HepG2 (cell line): Measurements from ENCODE around the gene NRP1. TPM values are rescaled to one million over a fixed set of nuclear protein-coding genes. Genes with fewer than 3 reads are reported as not detected.

Source experiments
- ASH2L ChIP-seq: fragments of 300-600, 200-600 bp; sonication (generic); IDR thresholded peaks from 2 replicates; pipeline ENCODE4 v1.7.0; 2017; ENCODE audit warnings: low read depth, mild to moderate bottlenecking, moderate library complexity, mixed read lengths, low read length; ENCODE audit not compliant: insufficient read length
- EED ChIP-seq: sonication (generic); formaldehyde crosslinking; IDR thresholded peaks from 2 replicates; pipeline ENCODE4 v1.5.0; 2020; ENCODE audit warnings: mild to moderate bottlenecking, missing genetic modification reagents
- ETV6 ChIP-seq: sonication (generic); formaldehyde crosslinking; conservative IDR thresholded peaks from 2 replicates; pipeline ENCODE4 v1.4.0; 2020; ENCODE audit warnings: missing genetic modification reagents
- FOXA1 ChIP-seq, 2 experiments: fragments of 450-650 bp in 1 of 2; sonication (generic) in 1 of 2; formaldehyde crosslinking in 1 of 2; IDR thresholded peaks; 2 replicates each; pipeline versions ENCODE4 v1.4.0 to v1.6.1; 2016 to 2020; ENCODE audit warnings: missing genetic modification reagents in 1 of 2
- FOXA3 ChIP-seq: IDR thresholded peaks from 2 replicates; pipeline ENCODE4 v1.6.1; 2016; ENCODE audit warnings: missing genetic modification reagents, missing compliant biosample characterization
- HIVEP1 ChIP-seq: sonication (generic); formaldehyde crosslinking; IDR thresholded peaks from 2 replicates; pipeline ENCODE4 v1.4.0; 2020; ENCODE audit warnings: mild to moderate bottlenecking, missing genetic modification reagents
- HOXA3 ChIP-seq: sonication (generic); formaldehyde crosslinking; IDR thresholded peaks from 2 replicates; pipeline ENCODE4 v1.5.0; 2020; ENCODE audit warnings: missing genetic modification reagents
- KDM5B ChIP-seq: sonication (generic); formaldehyde crosslinking; IDR thresholded peaks from 2 replicates; pipeline ENCODE4 v1.4.0; 2020; ENCODE audit warnings: missing genetic modification reagents, mild to moderate bottlenecking, borderline replicate concordance
- LCORL ChIP-seq, 2 experiments: fragments of 450-650 bp in 1 of 2; sonication (generic) in 1 of 2; formaldehyde crosslinking in 1 of 2; IDR thresholded peaks; 2 replicates each; pipeline versions ENCODE4 v1.5.0 to v1.6.1; 2017 to 2020; ENCODE audit warnings: antibody characterized with exemption in 1 of 2, missing genetic modification reagents in 1 of 2
- NCOA5 ChIP-seq: sonication (generic); formaldehyde crosslinking; IDR thresholded peaks from 2 replicates; pipeline ENCODE4 v1.4.0; 2020; ENCODE audit warnings: missing genetic modification reagents
- NR2C2 ChIP-seq: sonication (generic); formaldehyde crosslinking; IDR thresholded peaks from 2 replicates; pipeline ENCODE4 v1.4.0; 2020; ENCODE audit warnings: missing genetic modification reagents, mild to moderate bottlenecking, moderate library complexity, borderline replicate concordance
- RORA ChIP-seq: sonication (generic); formaldehyde crosslinking; IDR thresholded peaks from 2 replicates; pipeline ENCODE4 v1.5.0; 2020; ENCODE audit warnings: mild to moderate bottlenecking, missing genetic modification reagents, moderate library complexity
- SOX5 ChIP-seq: IDR thresholded peaks from 2 replicates; pipeline ENCODE4 v1.6.1; 2016; ENCODE audit warnings: borderline replicate concordance
- SP1 ChIP-seq, 2 experiments: fragments of 450-650 bp in 1 of 2; sonication (generic) in 1 of 2; formaldehyde crosslinking in 1 of 2; IDR thresholded peaks; 2 replicates each; pipeline versions ENCODE4 v1.4.0 to v1.6.1; 2016 to 2020; ENCODE audit warnings: missing genetic modification reagents in 1 of 2
- SP5 ChIP-seq: IDR thresholded peaks from 2 replicates; pipeline ENCODE4 v1.6.1; 2016; ENCODE audit warnings: low read depth, borderline replicate concordance
- SUZ12 ChIP-seq: fragments of 150-350 bp; IDR thresholded peaks from 2 replicates; pipeline ENCODE4 v1.6.1; 2014; ENCODE audit warnings: low read depth, low read length
- ZNF225 ChIP-seq: sonication (generic); formaldehyde crosslinking; IDR thresholded peaks from 2 replicates; pipeline ENCODE4 v1.4.0; 2020; ENCODE audit warnings: mild to moderate bottlenecking, missing genetic modification reagents
- ZNF33B ChIP-seq: sonication (generic); formaldehyde crosslinking; IDR thresholded peaks from 2 replicates; pipeline ENCODE4 v1.5.1; 2020; ENCODE audit warnings: mild to moderate bottlenecking, missing genetic modification reagents
- ZNF569 ChIP-seq: sonication (generic); formaldehyde crosslinking; IDR thresholded peaks from 2 replicates; pipeline ENCODE4 v1.5.0; 2020; ENCODE audit warnings: mild to moderate bottlenecking, missing genetic modification reagents, moderate library complexity, borderline replicate concordance
- ZNF7 ChIP-seq: IDR thresholded peaks from 2 replicates; pipeline ENCODE4 v1.6.1; 2016; ENCODE audit warnings: missing biosample characterization, missing genetic modification reagents
- ZNF761 ChIP-seq: sonication (generic); formaldehyde crosslinking; conservative IDR thresholded peaks from 2 replicates; pipeline ENCODE4 v1.4.0; 2020; ENCODE audit warnings: mild to moderate bottlenecking, missing genetic modification reagents
- ZNF768 ChIP-seq: sonication (generic); formaldehyde crosslinking; IDR thresholded peaks from 2 replicates; pipeline ENCODE4 v1.4.0; 2020; ENCODE audit warnings: missing genetic modification reagents
- ZNF780A ChIP-seq: sonication (generic); formaldehyde crosslinking; IDR thresholded peaks from 2 replicates; pipeline ENCODE4 v1.8.0; 2022; ENCODE audit warnings: mild to moderate bottlenecking, missing genetic modification reagents, moderate library complexity
- ZSCAN20 ChIP-seq: sonication (generic); formaldehyde crosslinking; IDR thresholded peaks from 2 replicates; pipeline ENCODE4 v1.4.0; 2020; ENCODE audit warnings: missing genetic modification reagents, mild to moderate bottlenecking, borderline replicate concordance
- polyA plus RNA-seq, 8 experiments: library from polyadenylated mRNA; depleted of rRNA in 3 of 8; stranded (reverse) in 7 of 8; unstranded in 1 of 8; fragments of >200 nt; fragmentation: Illumina TruSeq in 4 of 8; extraction: Trizol in 4 of 8; gene quantifications; 2 replicates each; pipeline versions ENCODE4 v1.2.1 to v1.2.3, GENCODE V29; 2011 to 2016; ENCODE audit warnings: low read depth in 4 of 8, missing spikeins in 1 of 8, mixed read lengths in 1 of 8; ENCODE audit not compliant: insufficient read depth in 1 of 8
- total RNA-seq, 5 experiments: library from RNA; depleted of rRNA; stranded (reverse); fragments of >200 nt; fragmentation: Illumina TruSeq; extraction: Trizol; gene quantifications; 2 replicates each; pipeline ENCODE4 v1.2.3, GENCODE V29; 2016; ENCODE audit warnings: low read depth in 1 of 5
- TF ChIP-seq, protein P1 (sequence below): sonication (generic); formaldehyde crosslinking; IDR thresholded peaks from 2 replicates; pipeline ENCODE4 v1.4.0; 2020; ENCODE audit warnings: mild to moderate bottlenecking, low read depth, missing genetic modification reagents
- TF ChIP-seq, protein P2 (sequence below): IDR thresholded peaks from 2 replicates; pipeline ENCODE4 v1.6.1; 2016; ENCODE audit warnings: missing compliant biosample characterization, missing genetic modification reagents, borderline replicate concordance
- TF ChIP-seq, protein P3 (sequence below): sonication (generic); formaldehyde crosslinking; IDR thresholded peaks from 2 replicates; pipeline ENCODE4; 2020; ENCODE audit warnings: missing genetic modification reagents, mild to moderate bottlenecking, borderline replicate concordance

NRP1 gene
- total and polyA plus RNA-seq, 2 of the 13 experiments (the other 11 are each of a cell fraction or from before 2014, with no cell fraction given): 5.3 to 5.8 TPM

DNA sequence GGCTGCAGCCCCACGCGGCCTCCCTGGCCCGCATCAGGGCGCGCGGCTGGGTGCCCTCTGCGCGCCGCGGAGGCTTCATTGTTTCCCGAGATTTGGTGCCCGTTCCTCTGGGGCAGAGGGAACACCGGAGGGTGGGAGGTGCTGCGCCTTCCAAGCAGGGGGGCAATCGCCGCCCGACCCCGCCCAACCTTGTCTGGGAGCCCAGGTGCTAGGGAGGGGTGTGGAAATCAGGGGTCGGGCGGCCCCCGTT lies 1.0 kb upstream of the NRP1 start (continued):
- no peak for TF ChIP-seq NCOA5 (CRISPR knock-in tag)
- peak; percentile 5; the same call in 1 of the 2 replicates for TF ChIP-seq HOXA3
- 0 out of 2 replicates have a peak, but pooled peaks have one; percentile 4 for TF ChIP-seq ZNF225 (CRISPR knock-in tag)
- no peak for TF ChIP-seq SP5 (CRISPR knock-in tag)
- TF ChIP-seq, protein P1, sequence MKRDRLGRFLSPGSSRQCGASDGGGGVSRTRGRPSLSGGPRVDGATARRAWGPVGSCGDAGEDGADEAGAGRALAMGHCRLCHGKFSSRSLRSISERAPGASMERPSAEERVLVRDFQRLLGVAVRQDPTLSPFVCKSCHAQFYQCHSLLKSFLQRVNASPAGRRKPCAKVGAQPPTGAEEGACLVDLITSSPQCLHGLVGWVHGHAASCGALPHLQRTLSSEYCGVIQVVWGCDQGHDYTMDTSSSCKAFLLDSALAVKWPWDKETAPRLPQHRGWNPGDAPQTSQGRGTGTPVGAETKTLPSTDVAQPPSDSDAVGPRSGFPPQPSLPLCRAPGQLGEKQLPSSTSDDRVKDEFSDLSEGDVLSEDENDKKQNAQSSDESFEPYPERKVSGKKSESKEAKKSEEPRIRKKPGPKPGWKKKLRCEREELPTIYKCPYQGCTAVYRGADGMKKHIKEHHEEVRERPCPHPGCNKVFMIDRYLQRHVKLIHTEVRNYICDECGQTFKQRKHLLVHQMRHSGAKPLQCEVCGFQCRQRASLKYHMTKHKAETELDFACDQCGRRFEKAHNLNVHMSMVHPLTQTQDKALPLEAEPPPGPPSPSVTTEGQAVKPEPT (CRISPR knock-in tag): no peak
- TF ChIP-seq, protein P2, sequence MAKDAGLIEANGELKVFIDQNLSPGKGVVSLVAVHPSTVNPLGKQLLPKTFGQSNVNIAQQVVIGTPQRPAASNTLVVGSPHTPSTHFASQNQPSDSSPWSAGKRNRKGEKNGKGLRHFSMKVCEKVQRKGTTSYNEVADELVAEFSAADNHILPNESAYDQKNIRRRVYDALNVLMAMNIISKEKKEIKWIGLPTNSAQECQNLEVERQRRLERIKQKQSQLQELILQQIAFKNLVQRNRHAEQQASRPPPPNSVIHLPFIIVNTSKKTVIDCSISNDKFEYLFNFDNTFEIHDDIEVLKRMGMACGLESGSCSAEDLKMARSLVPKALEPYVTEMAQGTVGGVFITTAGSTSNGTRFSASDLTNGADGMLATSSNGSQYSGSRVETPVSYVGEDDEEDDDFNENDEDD (CRISPR knock-in tag): no peak
- no peak for TF ChIP-seq SP1 (IDR thresholded peaks at IDR 0.05)
- TF ChIP-seq SP1 (CRISPR knock-in tag; IDR thresholded peaks at IDR 0.05): no peak
- no peak for TF ChIP-seq SUZ12
- no peak for TF ChIP-seq HIVEP1 (CRISPR knock-in tag)
- TF ChIP-seq NR2C2: no peak
- no peak for TF ChIP-seq FOXA3
- TF ChIP-seq SOX5 (CRISPR knock-in tag): no peak
- 0 out of 2 replicates have a peak, but pooled peaks have one; percentile 1 for TF ChIP-seq ETV6 (CRISPR knock-in tag)
- TF ChIP-seq ZNF780A (CRISPR knock-in tag): no peak
- no peak for TF ChIP-seq RORA (CRISPR knock-in tag)
- no peak for TF ChIP-seq LCORL (IDR thresholded peaks at IDR 0.05)
- TF ChIP-seq LCORL (CRISPR knock-in tag; IDR thresholded peaks at IDR 0.05): 0 out of 2 replicates have a peak, but pooled peaks have one; percentile 13
- TF ChIP-seq, protein P3, sequence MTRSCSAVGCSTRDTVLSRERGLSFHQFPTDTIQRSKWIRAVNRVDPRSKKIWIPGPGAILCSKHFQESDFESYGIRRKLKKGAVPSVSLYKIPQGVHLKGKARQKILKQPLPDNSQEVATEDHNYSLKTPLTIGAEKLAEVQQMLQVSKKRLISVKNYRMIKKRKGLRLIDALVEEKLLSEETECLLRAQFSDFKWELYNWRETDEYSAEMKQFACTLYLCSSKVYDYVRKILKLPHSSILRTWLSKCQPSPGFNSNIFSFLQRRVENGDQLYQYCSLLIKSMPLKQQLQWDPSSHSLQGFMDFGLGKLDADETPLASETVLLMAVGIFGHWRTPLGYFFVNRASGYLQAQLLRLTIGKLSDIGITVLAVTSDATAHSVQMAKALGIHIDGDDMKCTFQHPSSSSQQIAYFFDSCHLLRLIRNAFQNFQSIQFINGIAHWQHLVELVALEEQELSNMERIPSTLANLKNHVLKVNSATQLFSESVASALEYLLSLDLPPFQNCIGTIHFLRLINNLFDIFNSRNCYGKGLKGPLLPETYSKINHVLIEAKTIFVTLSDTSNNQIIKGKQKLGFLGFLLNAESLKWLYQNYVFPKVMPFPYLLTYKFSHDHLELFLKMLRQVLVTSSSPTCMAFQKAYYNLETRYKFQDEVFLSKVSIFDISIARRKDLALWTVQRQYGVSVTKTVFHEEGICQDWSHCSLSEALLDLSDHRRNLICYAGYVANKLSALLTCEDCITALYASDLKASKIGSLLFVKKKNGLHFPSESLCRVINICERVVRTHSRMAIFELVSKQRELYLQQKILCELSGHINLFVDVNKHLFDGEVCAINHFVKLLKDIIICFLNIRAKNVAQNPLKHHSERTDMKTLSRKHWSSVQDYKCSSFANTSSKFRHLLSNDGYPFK (CRISPR knock-in tag): 0 out of 2 replicates have a peak, but pooled peaks have one; percentile 3
- TF ChIP-seq ASH2L: no peak
- no peak for TF ChIP-seq FOXA1 (IDR thresholded peaks at IDR 0.05)
- no peak for TF ChIP-seq FOXA1 (CRISPR knock-in tag; IDR thresholded peaks at IDR 0.05)
- no peak for TF ChIP-seq ZSCAN20 (CRISPR knock-in tag)
- no peak for TF ChIP-seq EED (CRISPR knock-in tag)
- TF ChIP-seq ZNF761: no peak
- no peak for TF ChIP-seq ZNF768 (CRISPR knock-in tag)
- TF ChIP-seq KDM5B: no peak
- TF ChIP-seq ZNF7 (CRISPR knock-in tag): no peak
- TF ChIP-seq ZNF33B (CRISPR knock-in tag): no peak
- no peak for TF ChIP-seq ZNF569 (CRISPR knock-in tag)
